Brain pericyte (primary cell): ENCODE measurements around the gene AKT1.

Source experiments
- DNase-seq: peaks from one replicate; pipeline ENCODE4 v3.0.0-alpha.2; 2012; ENCODE audit warnings: low read depth, low spot score

AKT1 gene

GRCh38 chr14:104772707-104773504, 22.6 kb downstream of the AKT1 start:
- DNase-seq, result no peak

GRCh38 chr14:104771918-104772706, 23.4 kb downstream of the AKT1 start:
- no peak for DNase-seq

- no peak for DNase-seq
Observed at GRCh38 chr14:104771374-104771773, 24.2 kb downstream of the AKT1 start.

- DNase-seq, result no peak
Observed at GRCh38 chr14:104770851-104771272, 24.7 kb downstream of the AKT1 start.

- no peak for DNase-seq
Observed at GRCh38 chr14:104770072-104770579, 25.4 kb downstream of the AKT1 start.

GRCh38 chr14:104769324-104770071, 26.1 kb downstream of the AKT1 start:
- no peak for DNase-seq

GRCh38 chr14:104768437-104769323, 26.9 kb downstream of the AKT1 start:
- DNase-seq, result no peak

GRCh38 chr14:104767634-104767918, 28.0 kb downstream of the AKT1 start:
- no peak for DNase-seq

- DNase-seq, result no peak
Observed at GRCh38 chr14:104766863-104767633, 28.5 kb downstream of the AKT1 start.

- DNase-seq, result no peak
Observed at GRCh38 chr14:104766256-104766862, 29.2 kb downstream of the AKT1 start.

GRCh38 chr14:104765517-104765916, 30.0 kb downstream of the AKT1 start:
- no peak for DNase-seq

GRCh38 chr14:104758981-104759969, 36.3 kb downstream of the AKT1 start:
- no peak for DNase-seq

GRCh38 chr14:104757681-104758392, 37.7 kb downstream of the AKT1 start:
- no peak for DNase-seq

- DNase-seq, result no peak
Observed at GRCh38 chr14:104757238-104757585, 38.3 kb downstream of the AKT1 start.

GRCh38 chr14:104756477-104757237, 38.9 kb downstream of the AKT1 start:
- no peak for DNase-seq

- DNase-seq, result no peak
Observed at GRCh38 chr14:104755621-104756020, 39.9 kb downstream of the AKT1 start.

- DNase-seq, result no peak
Observed at GRCh38 chr14:104754213-104754851, 41.2 kb downstream of the AKT1 start.
